ENCODE measurements around the gene CPA1. TPM values are rescaled to one million over a fixed set of nuclear protein-coding genes. Genes with fewer than 3 reads are reported as not detected.

The CPA1 gene
- total RNA-seq, 1 experiment from 2014 or later = not detected

DNA sequence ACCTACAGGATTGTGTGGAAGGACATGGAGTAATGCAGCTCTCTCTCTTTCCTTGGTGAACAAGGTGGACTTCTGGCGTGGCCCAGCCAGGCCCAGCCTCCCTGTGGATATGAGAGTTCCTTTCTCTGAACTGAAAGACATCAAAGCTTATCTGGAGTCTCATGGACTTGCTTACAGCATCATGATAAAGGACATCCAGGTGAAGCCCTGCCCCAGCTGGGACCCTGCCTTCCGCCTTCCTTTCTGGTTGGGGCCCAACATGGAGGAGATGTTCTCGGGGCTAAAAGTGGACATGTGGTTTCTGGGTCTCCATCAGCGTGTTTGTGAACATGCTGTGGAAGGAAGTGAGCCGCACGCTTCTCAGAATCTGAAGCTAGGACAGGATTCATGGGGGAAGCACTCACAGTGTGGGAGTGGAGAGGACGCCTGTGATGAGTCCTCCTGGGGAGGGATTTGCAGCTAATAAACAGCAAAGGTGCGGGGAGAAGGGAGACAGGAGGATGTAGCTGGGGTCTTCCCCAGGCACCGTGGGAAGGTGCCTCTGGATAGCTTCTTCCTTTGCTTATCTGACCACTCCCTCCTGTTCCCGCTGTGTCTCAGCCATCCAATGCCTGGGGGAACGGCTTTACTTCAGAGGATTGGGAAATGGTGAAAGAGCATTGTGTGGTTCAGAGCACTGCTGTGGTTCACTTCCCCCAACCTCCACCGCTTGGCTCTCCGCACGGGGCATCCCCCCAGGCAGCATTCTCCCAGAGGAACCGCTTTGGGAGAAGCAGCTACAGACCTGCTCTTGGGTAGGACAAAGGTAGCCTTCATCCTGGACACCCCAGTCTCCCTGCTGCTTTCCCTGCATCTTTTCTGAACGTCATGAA is 30.1 kb upstream of the CPA1 start:
- no peak overlapping the region for H3K56ac ChIP-seq (ENCODE audit: insufficient read length, low read depth, low read length)
- H3K79me2 ChIP-seq (ENCODE audit: insufficient read depth, low read length) = no peaks in the 10 kb centered on the region
- no peaks in the 10 kb centered on the region for H3K23me2 ChIP-seq (ENCODE audit: insufficient read length, low read depth, low read length, poor library complexity, severe bottlenecking)
- H2AFZ ChIP-seq (ENCODE audit: low read length) = no peak overlapping the region
- H4K8ac ChIP-seq (replicated peaks; ENCODE audit: insufficient read length, low read depth, low read length) = no peak overlapping the region
- no peak overlapping the region for H2BK12ac ChIP-seq (ENCODE audit: insufficient read length, low read depth, low read length)
- no peak overlapping the region for H3T11ph ChIP-seq (ENCODE audit: low read length)
- no peak overlapping the region for H3K9ac ChIP-seq (ENCODE audit: extremely low read depth, insufficient read length, low read length)
- no peak overlapping the region for H3K14ac ChIP-seq (ENCODE audit: insufficient read depth, low read length)
- H3K27me3 Mint-ChIP-seq (ENCODE audit: low read depth) = peaks cover 5% of the 10 kb centered on the region
- H3K4me1 ChIP-seq (ENCODE audit: insufficient read depth, low read length) = peaks cover 7% of the 10 kb centered on the region
- no peak overlapping the region for H2BK20ac ChIP-seq (ENCODE audit: low read depth, low read length, poor library complexity, severe bottlenecking)
- no peak overlapping the region for H3K4ac ChIP-seq (ENCODE audit: low read depth, low read length)
- H3K79me1 ChIP-seq (ENCODE audit: insufficient read depth, low read depth, low read length, poor library complexity, severe bottlenecking) = no peaks in the 10 kb centered on the region
- H3K23ac ChIP-seq (ENCODE audit: insufficient read length, low read depth, low read length) = no peak overlapping the region
- H3K4me2 ChIP-seq (ENCODE audit: insufficient read depth, insufficient read length, low read length) = no peak overlapping the region
- H3K18ac ChIP-seq (ENCODE audit: insufficient read length, low read depth, low read length) = no peak overlapping the region
- no peak overlapping the region for H4K5ac ChIP-seq (ENCODE audit: insufficient read length, low read depth, low read length)
- H2BK15ac ChIP-seq (ENCODE audit: low read depth, low read length) = no peak overlapping the region
- no peak overlapping the region; a peak in 1 of 5 replicates for H3K4me3 Mint-ChIP-seq
- no peaks in the 10 kb centered on the region for H3K9me3 Mint-ChIP-seq
- no peak overlapping the region for H2AK5ac ChIP-seq (ENCODE audit: insufficient read length, low read length)
- no peak overlapping the region; a peak in 1 of 7 replicates for H3K27ac Mint-ChIP-seq
- TF ChIP-seq, protein P1, sequence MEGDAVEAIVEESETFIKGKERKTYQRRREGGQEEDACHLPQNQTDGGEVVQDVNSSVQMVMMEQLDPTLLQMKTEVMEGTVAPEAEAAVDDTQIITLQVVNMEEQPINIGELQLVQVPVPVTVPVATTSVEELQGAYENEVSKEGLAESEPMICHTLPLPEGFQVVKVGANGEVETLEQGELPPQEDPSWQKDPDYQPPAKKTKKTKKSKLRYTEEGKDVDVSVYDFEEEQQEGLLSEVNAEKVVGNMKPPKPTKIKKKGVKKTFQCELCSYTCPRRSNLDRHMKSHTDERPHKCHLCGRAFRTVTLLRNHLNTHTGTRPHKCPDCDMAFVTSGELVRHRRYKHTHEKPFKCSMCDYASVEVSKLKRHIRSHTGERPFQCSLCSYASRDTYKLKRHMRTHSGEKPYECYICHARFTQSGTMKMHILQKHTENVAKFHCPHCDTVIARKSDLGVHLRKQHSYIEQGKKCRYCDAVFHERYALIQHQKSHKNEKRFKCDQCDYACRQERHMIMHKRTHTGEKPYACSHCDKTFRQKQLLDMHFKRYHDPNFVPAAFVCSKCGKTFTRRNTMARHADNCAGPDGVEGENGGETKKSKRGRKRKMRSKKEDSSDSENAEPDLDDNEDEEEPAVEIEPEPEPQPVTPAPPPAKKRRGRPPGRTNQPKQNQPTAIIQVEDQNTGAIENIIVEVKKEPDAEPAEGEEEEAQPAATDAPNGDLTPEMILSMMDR (conservative IDR thresholded peaks at IDR 0.05) = no peak
- H2BK5ac ChIP-seq (ENCODE audit: insufficient read length, low read length) = no peak overlapping the region
- peaks cover 42 to 53% of the 10 kb centered on the region in 2 experiments for H3K4me1 Mint-ChIP-seq
- no peak overlapping the region for H2BK120ac ChIP-seq (ENCODE audit: low read depth, low read length, poor library complexity, severe bottlenecking)
- WGBS (ENCODE audit: extremely low coverage, insufficient read length, low lambda C conversion rate) = no CpG with 5 or more reads among the region's 16 CpGs
- H4K91ac ChIP-seq (ENCODE audit: insufficient read length, low read depth, low read length) = no peak overlapping the region
- H3K27ac ChIP-seq (ENCODE audit: insufficient read length, low read depth, low read length) = no peak overlapping the region
- DNase-seq = no peak
- H3K27me3 ChIP-seq (ENCODE audit: insufficient read depth, low read length) = no peaks in the 10 kb centered on the region
- H3K9me3 ChIP-seq (ENCODE audit: control insufficient read depth, low read depth, low read length) = no peaks in the 10 kb centered on the region
- H3K36me3 Mint-ChIP-seq (ENCODE audit: insufficient read depth in 1 of 3, low read depth in 3 of 3) = no peaks in the 10 kb centered on the region
- H4K20me1 ChIP-seq (ENCODE audit: control insufficient read depth, insufficient read depth, insufficient read length) = no peaks in the 10 kb centered on the region
